T-helper 2 cell (primary cell): ENCODE data around the gene KRTAP23-1.
A peak's percentile ranks its signal among the peaks of the same experiment; 100 is the strongest.

Experiments
- DNase-seq, 5 experiments: peaks; one replicate each; pipeline versions ENCODE4 v3.0.0 to v3.0.0-alpha.2; 2012 to 2022
- total RNA-seq, 2 donors: gene quantifications; one replicate each; lab custom pipeline; 2026; lab: John Stamatoyannopoulos, UW

Gene KRTAP23-1
- 0 reads per million in 2 donors for total RNA-seq

GRCh38 chr21:30348506-30348905 is at the start of gene KRTAP23-1:
Gene KRTAP23-1 (minus strand): TSS chr21:30348606. CDS start chr21:30348606, 0 bp downstream.
- DNase-seq = peak in 1 of 5 experiments; percentile 2

GRCh38 chr21:30395731-30396130 is 47.3 kb upstream of the KRTAP23-1 start, which contains the start of gene KRTAP13-1:
Gene KRTAP13-1 (plus strand): TSS chr21:30396031. CDS start chr21:30396087, 56 bp downstream.
- no peak for DNase-seq

- DNase-seq = no peak
Observed at GRCh38 chr21:30391492-30392025, 43.2 kb upstream of the KRTAP23-1 start.

- DNase-seq = no peak
Observed at GRCh38 chr21:30382201-30382600, 33.8 kb upstream of the KRTAP23-1 start.

- DNase-seq = no peak
Observed at GRCh38 chr21:30372139-30372770, 23.8 kb upstream of the KRTAP23-1 start, which contains the start of gene KRTAP13-2. Gene KRTAP13-2 (minus strand): TSS chr21:30372271. CDS start chr21:30372213, 58 bp downstream.

GRCh38 chr21:30355906-30356305 is 7.5 kb upstream of the KRTAP23-1 start:
- no peak for DNase-seq

GRCh38 chr21:30354308-30355005 is 6.1 kb upstream of the KRTAP23-1 start:
- DNase-seq = no peak

- DNase-seq = no peak
Observed at GRCh38 chr21:30351534-30351933, 3.1 kb upstream of the KRTAP23-1 start.

- no peak for DNase-seq
Observed at GRCh38 chr21:30349572-30349971, 1.2 kb upstream of the KRTAP23-1 start.

- DNase-seq = no peak
Observed at GRCh38 chr21:30345014-30345413, 3.4 kb downstream of the KRTAP23-1 start.

- DNase-seq = peak in 2 of 5 experiments; percentile 14 to 17
Observed at GRCh38 chr21:30340714-30341573, 7.5 kb downstream of the KRTAP23-1 start.

- DNase-seq = no peak
Observed at GRCh38 chr21:30338717-30339116, 9.7 kb downstream of the KRTAP23-1 start.

GRCh38 chr21:30337772-30338171 is 10.6 kb downstream of the KRTAP23-1 start:
- DNase-seq = no peak

GRCh38 chr21:30337276-30337744 is 11.1 kb downstream of the KRTAP23-1 start, which contains the start of gene KRTAP27-1:
Gene KRTAP27-1 (minus strand): TSS chr21:30337694. CDS start chr21:30337668, 26 bp downstream.
- no peak for DNase-seq

- no peak for DNase-seq
Observed at GRCh38 chr21:30336596-30336995, 11.8 kb downstream of the KRTAP23-1 start.

GRCh38 chr21:30333736-30334135 is 14.7 kb downstream of the KRTAP23-1 start:
- no peak for DNase-seq

GRCh38 chr21:30332681-30333080 is 15.7 kb downstream of the KRTAP23-1 start:
- no peak for DNase-seq

- peak in 1 of 5 experiments; percentile 27 for DNase-seq
Observed at GRCh38 chr21:30329203-30329875, 19.1 kb downstream of the KRTAP23-1 start.

- DNase-seq = no peak
Observed at GRCh38 chr21:30326390-30326789, 22.0 kb downstream of the KRTAP23-1 start.

- no peak for DNase-seq
Observed at GRCh38 chr21:30320215-30320614, 28.2 kb downstream of the KRTAP23-1 start, which contains the start of gene KRTAP26-1. Gene KRTAP26-1 (minus strand): TSS chr21:30320315. CDS start chr21:30320035, 280 bp downstream.

- no peak for DNase-seq
Observed at GRCh38 chr21:30315701-30316100, 32.7 kb downstream of the KRTAP23-1 start.

- no peak for DNase-seq
Observed at GRCh38 chr21:30306884-30307283, 41.5 kb downstream of the KRTAP23-1 start.
